IPS-NIHi7 (cell line): ENCODE results near the gene CYP2D6.
"Not testable (repeated sequence)": the region's sequence is repeated elsewhere in the genome, so short reads cannot be mapped to it uniquely, and the experiment has no call there.

Experiments used
- DNase-seq: peaks from one replicate; pipeline ENCODE4 v3.0.0; 2012; ENCODE audit warnings: mixed read lengths; ENCODE audit errors: extremely low spot score

Gene CYP2D6

GRCh38 chr22:42158456-42159132 lies 28.0 kb upstream of the CYP2D6 start:
- no peak for DNase-seq

GRCh38 chr22:42156598-42156997 lies 26.0 kb upstream of the CYP2D6 start:
- no peak for DNase-seq

- no peak for DNase-seq
Measured at GRCh38 chr22:42156121-42156520, 25.5 kb upstream of the CYP2D6 start.

GRCh38 chr22:42155053-42155543 lies 24.5 kb upstream of the CYP2D6 start:
- DNase-seq, result no peak

- DNase-seq, result no peak
Measured at GRCh38 chr22:42154293-42155052, 23.9 kb upstream of the CYP2D6 start.

GRCh38 chr22:42152661-42153270 lies 22.2 kb upstream of the CYP2D6 start:
- peak; percentile 44 for DNase-seq

- DNase-seq, result peak; percentile 67
Measured at GRCh38 chr22:42151924-42152635, 21.5 kb upstream of the CYP2D6 start.

GRCh38 chr22:42150727-42151590 lies 20.3 kb upstream of the CYP2D6 start:
- DNase-seq, result no peak

GRCh38 chr22:42149798-42150197 lies 19.2 kb upstream of the CYP2D6 start:
- not testable (repeated sequence) for DNase-seq

- no peak for DNase-seq
Measured at GRCh38 chr22:42145175-42145574, 14.6 kb upstream of the CYP2D6 start.

- DNase-seq, result not testable (repeated sequence)
Measured at GRCh38 chr22:42143859-42144822, 13.5 kb upstream of the CYP2D6 start.

- DNase-seq, result no peak
Measured at GRCh38 chr22:42142771-42143461, 12.3 kb upstream of the CYP2D6 start.

GRCh38 chr22:42141307-42142057 lies 10.9 kb upstream of the CYP2D6 start:
- not testable (repeated sequence) for DNase-seq

- DNase-seq, result not testable (repeated sequence)
Measured at GRCh38 chr22:42140153-42140552, 9.5 kb upstream of the CYP2D6 start.

GRCh38 chr22:42139508-42139907 lies 8.9 kb upstream of the CYP2D6 start:
- DNase-seq, result not testable (repeated sequence)

- no peak for DNase-seq
Measured at GRCh38 chr22:42138972-42139371, 8.4 kb upstream of the CYP2D6 start.

- no peak for DNase-seq
Measured at GRCh38 chr22:42138122-42138770, 7.6 kb upstream of the CYP2D6 start.

GRCh38 chr22:42135688-42136087 lies 5.1 kb upstream of the CYP2D6 start:
- DNase-seq, result not testable (repeated sequence)
